Ascending aorta (tissue), 2 donors: ENCODE data around the gene ZNF680. TPM values are rescaled to one million over a fixed set of nuclear protein-coding genes. Genes with fewer than 3 reads are reported as not detected.
"Not testable (repeated sequence)": the region's sequence is repeated elsewhere in the genome, so short reads cannot be mapped to it uniquely, and the experiment has no call there.

Experiments used
- DNase-seq, 2 donors: peaks; one replicate each; pipeline ENCODE4 v3.0.0-alpha.2; 2019; ENCODE audit warnings: low spot score in 2 of 2
- H3K27ac ChIP-seq, 2 donors: fragments of 200-600 bp; sonication (generic); one replicate each; pipeline ENCODE4 v1.5.1; 2016 to 2017; ENCODE audit warnings: mild to moderate bottlenecking in 1 of 2
- H3K27me3 ChIP-seq: fragments of 200-600 bp; sonication (generic); one replicate; pipeline ENCODE4 v1.5.1; 2017
- H3K36me3 ChIP-seq, 2 donors: fragments of 200-600 bp; sonication (generic); one replicate each; pipeline ENCODE4 v1.5.1; 2016
- H3K4me1 ChIP-seq, 2 donors: fragments of 200-600 bp; sonication (generic); one replicate each; pipeline ENCODE4 v1.5.1; 2016 to 2017; ENCODE audit warnings: mild to moderate bottlenecking in 1 of 2
- H3K4me3 ChIP-seq, 2 donors: fragments of 200-600 bp; sonication (generic); one replicate each; pipeline ENCODE4 v1.5.1; 2016 to 2017; ENCODE audit warnings: mild to moderate bottlenecking in 1 of 2
- H3K9me3 ChIP-seq, 2 donors: fragments of 200-600 bp; sonication (generic); one replicate each; pipeline ENCODE4 v1.5.1; 2016
- CTCF ChIP-seq, 3 experiments: fragments of 200-600 bp in 2 of 3; fragments of 450-650 bp in 1 of 3; sonication (generic) in 2 of 3; IDR thresholded peaks; one replicate each; pipeline ENCODE4 v1.5.1; 2016 to 2019; ENCODE audit warnings: antibody characterized with exemption in 3 of 3, mild to moderate bottlenecking in 1 of 3, moderate library complexity in 1 of 3
- intact Hi-C: fragments of 100-400 bp; cut with DNase I; formaldehyde crosslinking; loops from one replicate; pipeline ENCODE4 v1.15.1; 2023
- total RNA-seq: library from RNA; depleted of rRNA; stranded (reverse); fragments of >200 nt; gene quantifications from one replicate; pipeline ENCODE4 v1.1.0, GENCODE V29; 2016

ZNF680 gene
- total RNA-seq, 1 donor from 2014 or later: 11.0 TPM

GRCh38 chr7:64581926-64582894 is 19.3 kb upstream of the ZNF680 start:
- H3K27ac ChIP-seq: no peak overlapping the region
- H3K4me3 ChIP-seq: no peak overlapping the region
- no peaks in the 10 kb centered on the region for H3K36me3 ChIP-seq
- DNase-seq: no peak
- no peak for TF ChIP-seq CTCF (IDR thresholded peaks at IDR 0.05)
- no peaks in the 10 kb centered on the region for H3K27me3 ChIP-seq
- intact Hi-C loops: no loop called here
- peaks cover 0 to 8% of the 10 kb centered on the region in 2 donors for H3K9me3 ChIP-seq
- H3K4me1 ChIP-seq: no peaks in the 10 kb centered on the region

- Histone ChIP-seq H3K27ac (no peak overlapping the region), H3K27me3 (no peaks in the 10 kb centered on the region), H3K36me3 (no peaks in the 10 kb centered on the region), H3K9me3 (no peaks in the 10 kb centered on the region), H3K4me3 (no peak overlapping the region), H3K4me1 (no peaks in the 10 kb centered on the region)
- intact Hi-C loops: no loop called here
- no peak for DNase-seq
- TF ChIP-seq CTCF (IDR thresholded peaks at IDR 0.05): no peak
These were observed 18.5 kb upstream of the ZNF680 start for GRCh38 chr7:64581391-64581790.

- Histone ChIP-seq H3K27me3 (no peaks in the 10 kb centered on the region), H3K36me3 (no peaks in the 10 kb centered on the region), H3K27ac (no peak overlapping the region), H3K4me1 (no peaks in the 10 kb centered on the region), H3K4me3 (peak overlapping the region in 1 of 2 donors; percentile 67), H3K9me3 (no peaks in the 10 kb centered on the region)
- intact Hi-C loops: no loop called here
- no peak for TF ChIP-seq CTCF (IDR thresholded peaks at IDR 0.05)
- no peak for DNase-seq
These were observed 11.7 kb upstream of the ZNF680 start for GRCh38 chr7:64574540-64575099.

- H3K27ac ChIP-seq, H3K4me1 ChIP-seq, H3K27me3 ChIP-seq, H3K9me3 ChIP-seq, intact Hi-C loops, DNase-seq, H3K36me3 ChIP-seq: not testable (repeated sequence)
- H3K4me3 ChIP-seq: peak overlapping the region; percentile 61 to 66
These were observed 7.4 kb upstream of the ZNF680 start for GRCh38 chr7:64570284-64570605.

- H3K9me3 ChIP-seq, H3K27ac ChIP-seq, H3K27me3 ChIP-seq, H3K4me1 ChIP-seq, H3K36me3 ChIP-seq: not testable (repeated sequence)
- intact Hi-C loops: loop anchor here (5.0 to 10.0 kb wide), 2 partner anchors 48 to 335 kb away; partner anchors contain the start of gene ZNF273
- H3K4me3 ChIP-seq: peak overlapping the region; percentile 61 to 66
- TF ChIP-seq CTCF (IDR thresholded peaks at IDR 0.05): peak; percentile 6 to 50 (median 40)
- DNase-seq: peak in 1 of 2 donors; percentile 75
These were observed 6.8 kb upstream of the ZNF680 start for GRCh38 chr7:64569372-64570283.
